Mesendoderm (in vitro differentiated cells): ENCODE measurements around the gene MTF1.
A peak's percentile ranks its signal among the peaks of the same experiment; 100 is the strongest.

Experiments
- DNase-seq: peaks from one replicate; pipeline ENCODE4 v3.0.0; 2013
- H2AK5ac ChIP-seq: 2 replicates; pipeline ENCODE4 v1.6.1; 2013; ENCODE audit warnings: low read length, inconsistent platforms
- H2BK120ac ChIP-seq: 2 replicates; pipeline ENCODE4 v1.6.1; 2013; ENCODE audit warnings: low read depth, mild to moderate bottlenecking, low read length, moderate library complexity, mixed read lengths
- H2BK15ac ChIP-seq: replicated peaks from 2 replicates; pipeline ENCODE4 v1.6.1; 2013; ENCODE audit warnings: low read depth, mild to moderate bottlenecking, moderate library complexity
- H2BK5ac ChIP-seq: 2 replicates; pipeline ENCODE4 v1.6.1; 2013; ENCODE audit warnings: low read length, inconsistent platforms
- H3K18ac ChIP-seq: 2 replicates; pipeline ENCODE4 v1.6.1; 2013; ENCODE audit warnings: mild to moderate bottlenecking, low read length, mixed read lengths
- H3K23ac ChIP-seq: one replicate; pipeline ENCODE4 v1.6.1; 2013; ENCODE audit warnings: low read length
- H3K27ac ChIP-seq: 2 replicates; pipeline ENCODE4 v1.5.1; 2013; ENCODE audit warnings: low read depth, mild to moderate bottlenecking, inconsistent platforms, low read length, moderate library complexity
- H3K27me3 ChIP-seq: 2 replicates; pipeline ENCODE4 v1.6.1; 2013; ENCODE audit warnings: low read length, control low read depth, mild to moderate bottlenecking, inconsistent platforms; ENCODE audit not compliant: insufficient read depth, poor library complexity
- H3K36me3 ChIP-seq: 2 replicates; pipeline ENCODE4 v1.6.1; 2013; ENCODE audit warnings: low read length, inconsistent platforms; ENCODE audit not compliant: control insufficient read depth, insufficient read depth
- H3K4ac ChIP-seq: one replicate; pipeline ENCODE4 v1.6.1; 2013; ENCODE audit warnings: low read depth, mild to moderate bottlenecking, low read length, moderate library complexity
- H3K4me1 ChIP-seq: 2 replicates; pipeline ENCODE4 v1.6.1; 2013; ENCODE audit warnings: low read depth, low read length, inconsistent platforms; ENCODE audit not compliant: control insufficient read depth
- H3K4me2 ChIP-seq: 2 replicates; pipeline ENCODE4 v1.6.1; 2013; ENCODE audit warnings: low read length
- H3K4me3 ChIP-seq: 2 replicates; pipeline ENCODE4 v1.5.1; 2013; ENCODE audit warnings: mild to moderate bottlenecking, low read length
- H3K56ac ChIP-seq: one replicate; pipeline ENCODE4 v1.6.1; 2013; ENCODE audit warnings: low read length
- H3K79me1 ChIP-seq: 2 replicates; pipeline ENCODE4 v1.6.1; 2013; ENCODE audit warnings: low read length, inconsistent platforms
- H3K79me2 ChIP-seq: 2 replicates; pipeline ENCODE4 v1.6.1; 2013; ENCODE audit warnings: mild to moderate bottlenecking, low read length; ENCODE audit not compliant: control insufficient read depth, insufficient read depth
- H3K9ac ChIP-seq: 2 replicates; pipeline ENCODE4 v1.6.1; 2013; ENCODE audit warnings: low read length, inconsistent platforms
- H4K5ac ChIP-seq: one replicate; pipeline ENCODE4 v1.6.1; 2013; ENCODE audit warnings: low read length
- H4K8ac ChIP-seq: one replicate; pipeline ENCODE4 v1.6.1; 2013; ENCODE audit warnings: low read depth, mild to moderate bottlenecking, control low read depth, low read length, moderate library complexity
- WGBS: extraction: QIAGEN DNeasy Blood & Tissue Kit; methylation state at CpG from one replicate; pipeline ENCODE4 v1.1.7; 2013; ENCODE audit warnings: low lambda C conversion rate, missing lambda C conversion rate; ENCODE audit not compliant: insufficient coverage; ENCODE audit errors: extremely low coverage; 5-methylcytosine and 5-hydroxymethylcytosine counted together

MTF1 gene

GRCh38 chr1:37892151-37893047, 33.0 kb upstream of the MTF1 start:
- no peak for DNase-seq
- Histone ChIP-seq H3K4ac (no peak overlapping the region), H4K8ac (no peak overlapping the region), H3K27me3 (no peaks in the 10 kb centered on the region), H3K4me2 (no peak overlapping the region), H2AK5ac (no peak overlapping the region), H3K79me2 (no peaks in the 10 kb centered on the region), H3K18ac (no peak overlapping the region), H3K36me3 (peaks cover 2% of the 10 kb centered on the region), H2BK120ac (no peak overlapping the region), H3K4me3 (no peak overlapping the region), H2BK5ac (no peak overlapping the region), H3K23ac (no peak overlapping the region), H3K9ac (no peak overlapping the region), H3K4me1 (no peaks in the 10 kb centered on the region), H3K79me1 (no peaks in the 10 kb centered on the region), H3K56ac (no peak overlapping the region), H4K5ac (no peak overlapping the region), H2BK15ac (no peak overlapping the region), H3K27ac (no peak overlapping the region)
- no CpG with 5 or more reads among the region's 5 CpGs for WGBS

GRCh38 chr1:37890378-37891014, 31.1 kb upstream of the MTF1 start:
- Histone ChIP-seq H3K27me3 (no peaks in the 10 kb centered on the region), H3K23ac (no peak overlapping the region), H3K4ac (no peak overlapping the region), H3K4me3 (no peak overlapping the region), H2AK5ac (no peak overlapping the region), H3K4me1 (no peaks in the 10 kb centered on the region), H4K5ac (no peak overlapping the region), H4K8ac (no peak overlapping the region), H2BK15ac (no peak overlapping the region), H3K18ac (no peak overlapping the region), H3K9ac (no peak overlapping the region), H2BK120ac (no peak overlapping the region), H3K27ac (no peak overlapping the region), H3K56ac (no peak overlapping the region), H3K36me3 (peaks cover 5% of the 10 kb centered on the region), H3K4me2 (no peak overlapping the region), H3K79me2 (no peaks in the 10 kb centered on the region), H3K79me1 (no peaks in the 10 kb centered on the region), H2BK5ac (no peak overlapping the region)
- DNase-seq, result peak; percentile 44
- WGBS, result no CpG with 5 or more reads among the region's 4 CpGs

GRCh38 chr1:37888022-37888700, 28.8 kb upstream of the MTF1 start:
- Histone ChIP-seq H3K9ac (no peak overlapping the region), H3K36me3 (peaks cover 5% of the 10 kb centered on the region), H2BK5ac (no peak overlapping the region), H3K18ac (no peak overlapping the region), H3K4me1 (no peaks in the 10 kb centered on the region), H3K4me2 (no peak overlapping the region), H2BK120ac (no peak overlapping the region), H3K79me1 (no peaks in the 10 kb centered on the region), H3K23ac (no peak overlapping the region), H3K4me3 (no peak overlapping the region), H2BK15ac (no peak overlapping the region), H4K8ac (no peak overlapping the region), H3K27ac (no peak overlapping the region), H3K56ac (no peak overlapping the region), H2AK5ac (no peak overlapping the region), H3K27me3 (no peaks in the 10 kb centered on the region), H3K4ac (no peak overlapping the region), H4K5ac (no peak overlapping the region), H3K79me2 (no peaks in the 10 kb centered on the region)
- WGBS, result no CpG with 5 or more reads among the region's 6 CpGs
- DNase-seq, result no peak

- no peaks in the 10 kb centered on the region for H3K79me2 ChIP-seq
- H2BK15ac ChIP-seq, result no peak overlapping the region
- H2AK5ac ChIP-seq, result no peak overlapping the region
- H3K18ac ChIP-seq, result no peak overlapping the region
- no peak overlapping the region for H4K5ac ChIP-seq
- no peak overlapping the region for H3K23ac ChIP-seq
- H3K9ac ChIP-seq, result no peak overlapping the region
- no peak for DNase-seq
- H3K4me3 ChIP-seq, result no peak overlapping the region
- H3K27ac ChIP-seq, result no peak overlapping the region
- H3K56ac ChIP-seq, result no peak overlapping the region
- H3K4me2 ChIP-seq, result no peak overlapping the region
- H3K27me3 ChIP-seq, result no peaks in the 10 kb centered on the region
- no peak overlapping the region for H3K4ac ChIP-seq
- no peak overlapping the region for H4K8ac ChIP-seq
- no peaks in the 10 kb centered on the region for H3K4me1 ChIP-seq
- no peaks in the 10 kb centered on the region for H3K79me1 ChIP-seq
- H2BK5ac ChIP-seq, result no peak overlapping the region
- no peak overlapping the region for H2BK120ac ChIP-seq
- peaks cover 10% of the 10 kb centered on the region for H3K36me3 ChIP-seq
- no CpG with 5 or more reads among the region's 3 CpGs for WGBS
Observed at GRCh38 chr1:37884145-37884544, 24.8 kb upstream of the MTF1 start.

- DNase-seq, result peak; percentile 16
- Histone ChIP-seq H3K4me1 (no peaks in the 10 kb centered on the region), H3K9ac (no peak overlapping the region), H3K36me3 (peaks cover 10% of the 10 kb centered on the region), H3K56ac (no peak overlapping the region), H3K18ac (no peak overlapping the region), H4K8ac (no peak overlapping the region), H2BK5ac (no peak overlapping the region), H2BK15ac (no peak overlapping the region), H3K23ac (no peak overlapping the region), H3K27ac (no peak overlapping the region), H3K4ac (no peak overlapping the region), H3K79me2 (no peaks in the 10 kb centered on the region), H2AK5ac (no peak overlapping the region), H3K4me3 (no peak overlapping the region), H3K27me3 (no peaks in the 10 kb centered on the region), H4K5ac (no peak overlapping the region), H3K79me1 (no peaks in the 10 kb centered on the region), H3K4me2 (no peak overlapping the region), H2BK120ac (no peak overlapping the region)
- WGBS, result no CpG with 5 or more reads among the region's 5 CpGs
Observed at GRCh38 chr1:37883671-37884070, 24.3 kb upstream of the MTF1 start.
